ENCODE measurements around the gene TIMP2.
A peak's percentile ranks its signal among the peaks of the same experiment; 100 is the strongest.
"Not testable (repeated sequence)": the region's sequence is repeated elsewhere in the genome, so short reads cannot be mapped to it uniquely, and the experiment has no call there.

Gene TIMP2

GRCh38 chr17:78954684-78955083 lies 29.5 kb upstream of the TIMP2 start:
- DNase-seq (ENCODE audit: low spot score), result no peak

GRCh38 chr17:78953356-78954350 lies 28.5 kb upstream of the TIMP2 start:
- no peak for DNase-seq (ENCODE audit: low spot score)

- DNase-seq (ENCODE audit: low spot score), result no peak
Measured at GRCh38 chr17:78952706-78953105, 27.5 kb upstream of the TIMP2 start.

GRCh38 chr17:78951967-78952551 lies 26.9 kb upstream of the TIMP2 start:
- DNase-seq (ENCODE audit: low spot score), result no peak

- no peak for DNase-seq (ENCODE audit: low spot score)
Measured at GRCh38 chr17:78950870-78951269, 25.7 kb upstream of the TIMP2 start.

GRCh38 chr17:78947235-78948149 lies 22.3 kb upstream of the TIMP2 start:
- DNase-seq (ENCODE audit: low spot score), result no peak

- no peak for DNase-seq (ENCODE audit: low spot score)
Measured at GRCh38 chr17:78946631-78947030, 21.4 kb upstream of the TIMP2 start.

- no peak for DNase-seq (ENCODE audit: low spot score)
Measured at GRCh38 chr17:78946131-78946530, 20.9 kb upstream of the TIMP2 start.

GRCh38 chr17:78945455-78945854 lies 20.3 kb upstream of the TIMP2 start:
- not testable (repeated sequence) for DNase-seq (ENCODE audit: low spot score)

- no peak for DNase-seq (ENCODE audit: low spot score)
Measured at GRCh38 chr17:78944956-78945355, 19.8 kb upstream of the TIMP2 start.

- no peak for DNase-seq (ENCODE audit: low spot score)
Measured at GRCh38 chr17:78944026-78944425, 18.8 kb upstream of the TIMP2 start.

GRCh38 chr17:78940708-78941107 lies 15.5 kb upstream of the TIMP2 start:
- no peak for DNase-seq (ENCODE audit: low spot score)

GRCh38 chr17:78940258-78940657 lies 15.1 kb upstream of the TIMP2 start:
- DNase-seq (ENCODE audit: low spot score), result no peak

- no peak for DNase-seq (ENCODE audit: low spot score)
Measured at GRCh38 chr17:78939615-78940014, 14.4 kb upstream of the TIMP2 start.

- no peak for DNase-seq (ENCODE audit: low spot score)
Measured at GRCh38 chr17:78937561-78937960, 12.4 kb upstream of the TIMP2 start.

- no peak for DNase-seq (ENCODE audit: low spot score)
Measured at GRCh38 chr17:78935419-78936323, 10.5 kb upstream of the TIMP2 start.

- no peak for DNase-seq (ENCODE audit: low spot score)
Measured at GRCh38 chr17:78934681-78935418, 9.7 kb upstream of the TIMP2 start.

GRCh38 chr17:78933959-78934568 lies 8.9 kb upstream of the TIMP2 start:
- peak; percentile 90 for DNase-seq (ENCODE audit: low spot score)

GRCh38 chr17:78933025-78933958 lies 8.1 kb upstream of the TIMP2 start:
- no peak for DNase-seq (ENCODE audit: low spot score)
